SK-N-SH treated with all-trans-retinoic acid at 6 μM for 48 hours (cell line): ENCODE data around the gene SNAPC1.

ENCODE experiments used
- ATAC-seq: fragments of 200-7000 bp; cut with Tn5 transposase; 3 replicates; pipeline ENCODE4 v1.9.1; 2020; ENCODE audit warnings: mild to moderate bottlenecking, moderate library complexity
- ARNTL ChIP-seq: fragments of 450-650 bp; formaldehyde crosslinking; IDR thresholded peaks from 2 replicates; pipeline ENCODE4 v1.5.0; 2020; ENCODE audit warnings: low read depth, mild to moderate bottlenecking, moderate library complexity, borderline replicate concordance
- BACH2 ChIP-seq: fragments of 250-450 bp; sonication (Bioruptor Pico); IDR thresholded peaks from 2 replicates; pipeline ENCODE4 v1.9.0; 2021; ENCODE audit warnings: mild to moderate bottlenecking, borderline replicate concordance
- CSDC2 ChIP-seq: fragments of 250-450 bp; sonication (Bioruptor Pico); IDR thresholded peaks from 2 replicates; pipeline ENCODE4 v1.5.0; 2020; ENCODE audit warnings: mild to moderate bottlenecking, moderate library complexity
- CSRNP3 ChIP-seq: fragments of 250-450 bp; sonication (Bioruptor Pico); IDR thresholded peaks from 2 replicates; pipeline ENCODE4 v1.5.1; 2021; ENCODE audit warnings: mild to moderate bottlenecking, moderate library complexity
- ESRRG ChIP-seq: fragments of 250-450 bp; sonication (Bioruptor Pico); IDR thresholded peaks from 2 replicates; pipeline ENCODE4 v1.6.1; 2021; ENCODE audit warnings: mild to moderate bottlenecking
- GLIS3 ChIP-seq: fragments of 250-450 bp; sonication (Bioruptor Pico); IDR thresholded peaks from 2 replicates; pipeline ENCODE4 v1.5.0; 2020; ENCODE audit warnings: mild to moderate bottlenecking, moderate library complexity
- ISL1 ChIP-seq: fragments of 250-450 bp; sonication (Bioruptor Pico); IDR thresholded peaks from 2 replicates; pipeline ENCODE4 v2.1.2; 2022; ENCODE audit warnings: mild to moderate bottlenecking, moderate library complexity
- OSR1 ChIP-seq: fragments of 250-450 bp; sonication (Bioruptor Pico); IDR thresholded peaks from 2 replicates; pipeline ENCODE4 v1.8.0; 2022; ENCODE audit warnings: moderate library complexity, mild to moderate bottlenecking, inconsistent platforms
- PPARA ChIP-seq: fragments of 250-450 bp; sonication (Bioruptor Pico); IDR thresholded peaks from 2 replicates; pipeline ENCODE4 v1.5.0; 2020; ENCODE audit warnings: mild to moderate bottlenecking, borderline replicate concordance
- RARB ChIP-seq: fragments of 250-450 bp; sonication (Bioruptor Pico); IDR thresholded peaks from 2 replicates; pipeline ENCODE4 v1.8.0; 2021; ENCODE audit warnings: mild to moderate bottlenecking, moderate library complexity
- TOX ChIP-seq: fragments of 250-450 bp; sonication (Bioruptor Pico); IDR thresholded peaks from 2 replicates; pipeline ENCODE4 v1.8.0; 2021; ENCODE audit warnings: mild to moderate bottlenecking, moderate library complexity, borderline replicate concordance
- ZC3H10 ChIP-seq: fragments of 250-450 bp; sonication (Bioruptor Pico); IDR thresholded peaks from 2 replicates; pipeline ENCODE4 v1.5.1; 2021; ENCODE audit warnings: mild to moderate bottlenecking, moderate library complexity
- ZFP3 ChIP-seq: fragments of 250-450 bp; sonication (Bioruptor Pico); IDR thresholded peaks from 2 replicates; pipeline ENCODE4 v1.5.0; 2020; ENCODE audit warnings: mild to moderate bottlenecking, moderate library complexity
- ZFP30 ChIP-seq: fragments of 450-650 bp; formaldehyde crosslinking; IDR thresholded peaks from 2 replicates; pipeline ENCODE4 v1.5.0; 2022; ENCODE audit warnings: mild to moderate bottlenecking, moderate library complexity
- ZNF565 ChIP-seq: fragments of 450-650 bp; formaldehyde crosslinking; conservative IDR thresholded peaks from 2 replicates; pipeline ENCODE4 v1.5.0; 2020; ENCODE audit warnings: low read depth, mild to moderate bottlenecking, moderate library complexity
- ZNF70 ChIP-seq: fragments of 450-650 bp; formaldehyde crosslinking; IDR thresholded peaks from 2 replicates; pipeline ENCODE4 v1.5.0; 2020; ENCODE audit warnings: mild to moderate bottlenecking, moderate library complexity
- ZNF8 ChIP-seq: fragments of 450-650 bp; formaldehyde crosslinking; IDR thresholded peaks from 2 replicates; pipeline ENCODE4 v1.5.0; 2020; ENCODE audit warnings: mild to moderate bottlenecking, moderate library complexity
- TF ChIP-seq, protein P1 (sequence below): fragments of 250-450 bp; sonication (Bioruptor Pico); IDR thresholded peaks from 2 replicates; pipeline ENCODE4 v1.8.0; 2020; ENCODE audit warnings: mild to moderate bottlenecking, moderate library complexity, borderline replicate concordance
- TF ChIP-seq, protein P2 (sequence below): fragments of 250-450 bp; sonication (Bioruptor Pico); IDR thresholded peaks from 2 replicates; pipeline ENCODE4 v1.5.1; 2020; ENCODE audit warnings: low read depth, mild to moderate bottlenecking, moderate library complexity
- TF ChIP-seq, protein P3 (sequence below): fragments of 250-450 bp; sonication (Bioruptor Pico); IDR thresholded peaks from 2 replicates; pipeline ENCODE4 v1.8.0; 2021; ENCODE audit warnings: low read depth, mild to moderate bottlenecking, moderate library complexity, borderline replicate concordance
- TF ChIP-seq, protein P4 (sequence below): fragments of 250-450 bp; sonication (Bioruptor Pico); IDR thresholded peaks from 2 replicates; pipeline ENCODE4 v1.5.0; 2020; ENCODE audit warnings: mild to moderate bottlenecking, moderate library complexity

SNAPC1 gene

GRCh38 chr14:61716956-61717355 lies 45.3 kb upstream of the SNAPC1 start:
- TF ChIP-seq, protein P1, sequence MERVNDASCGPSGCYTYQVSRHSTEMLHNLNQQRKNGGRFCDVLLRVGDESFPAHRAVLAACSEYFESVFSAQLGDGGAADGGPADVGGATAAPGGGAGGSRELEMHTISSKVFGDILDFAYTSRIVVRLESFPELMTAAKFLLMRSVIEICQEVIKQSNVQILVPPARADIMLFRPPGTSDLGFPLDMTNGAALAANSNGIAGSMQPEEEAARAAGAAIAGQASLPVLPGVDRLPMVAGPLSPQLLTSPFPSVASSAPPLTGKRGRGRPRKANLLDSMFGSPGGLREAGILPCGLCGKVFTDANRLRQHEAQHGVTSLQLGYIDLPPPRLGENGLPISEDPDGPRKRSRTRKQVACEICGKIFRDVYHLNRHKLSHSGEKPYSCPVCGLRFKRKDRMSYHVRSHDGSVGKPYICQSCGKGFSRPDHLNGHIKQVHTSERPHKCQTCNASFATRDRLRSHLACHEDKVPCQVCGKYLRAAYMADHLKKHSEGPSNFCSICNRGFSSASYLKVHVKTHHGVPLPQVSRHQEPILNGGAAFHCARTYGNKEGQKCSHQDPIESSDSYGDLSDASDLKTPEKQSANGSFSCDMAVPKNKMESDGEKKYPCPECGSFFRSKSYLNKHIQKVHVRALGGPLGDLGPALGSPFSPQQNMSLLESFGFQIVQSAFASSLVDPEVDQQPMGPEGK (CRISPR knock-in tag), result no peak
- no peak for TF ChIP-seq ZNF70 (CRISPR knock-in tag)
- no peak for TF ChIP-seq GLIS3 (CRISPR knock-in tag)
- TF ChIP-seq ZNF8 (CRISPR knock-in tag), result no peak
- TF ChIP-seq, protein P2, sequence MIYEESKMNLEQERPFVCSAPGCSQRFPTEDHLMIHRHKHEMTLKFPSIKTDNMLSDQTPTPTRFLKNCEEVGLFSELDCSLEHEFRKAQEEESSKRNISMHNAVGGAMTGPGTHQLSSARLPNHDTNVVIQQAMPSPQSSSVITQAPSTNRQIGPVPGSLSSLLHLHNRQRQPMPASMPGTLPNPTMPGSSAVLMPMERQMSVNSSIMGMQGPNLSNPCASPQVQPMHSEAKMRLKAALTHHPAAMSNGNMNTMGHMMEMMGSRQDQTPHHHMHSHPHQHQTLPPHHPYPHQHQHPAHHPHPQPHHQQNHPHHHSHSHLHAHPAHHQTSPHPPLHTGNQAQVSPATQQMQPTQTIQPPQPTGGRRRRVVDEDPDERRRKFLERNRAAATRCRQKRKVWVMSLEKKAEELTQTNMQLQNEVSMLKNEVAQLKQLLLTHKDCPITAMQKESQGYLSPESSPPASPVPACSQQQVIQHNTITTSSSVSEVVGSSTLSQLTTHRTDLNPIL, result no peak
- TF ChIP-seq, protein P3, sequence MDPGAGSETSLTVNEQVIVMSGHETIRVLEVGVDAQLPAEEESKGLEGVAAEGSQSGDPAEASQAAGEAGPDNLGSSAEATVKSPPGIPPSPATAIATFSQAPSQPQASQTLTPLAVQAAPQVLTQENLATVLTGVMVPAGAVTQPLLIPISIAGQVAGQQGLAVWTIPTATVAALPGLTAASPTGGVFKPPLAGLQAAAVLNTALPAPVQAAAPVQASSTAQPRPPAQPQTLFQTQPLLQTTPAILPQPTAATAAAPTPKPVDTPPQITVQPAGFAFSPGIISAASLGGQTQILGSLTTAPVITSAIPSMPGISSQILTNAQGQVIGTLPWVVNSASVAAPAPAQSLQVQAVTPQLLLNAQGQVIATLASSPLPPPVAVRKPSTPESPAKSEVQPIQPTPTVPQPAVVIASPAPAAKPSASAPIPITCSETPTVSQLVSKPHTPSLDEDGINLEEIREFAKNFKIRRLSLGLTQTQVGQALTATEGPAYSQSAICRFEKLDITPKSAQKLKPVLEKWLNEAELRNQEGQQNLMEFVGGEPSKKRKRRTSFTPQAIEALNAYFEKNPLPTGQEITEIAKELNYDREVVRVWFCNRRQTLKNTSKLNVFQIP (CRISPR knock-in tag), result no peak
- TF ChIP-seq TOX (CRISPR knock-in tag), result no peak
- TF ChIP-seq ARNTL (CRISPR knock-in tag), result no peak
- TF ChIP-seq ZFP3, result no peak
- TF ChIP-seq OSR1 (CRISPR knock-in tag), result no peak
- no peak for TF ChIP-seq ZFP30 (CRISPR knock-in tag)
- TF ChIP-seq, protein P4, sequence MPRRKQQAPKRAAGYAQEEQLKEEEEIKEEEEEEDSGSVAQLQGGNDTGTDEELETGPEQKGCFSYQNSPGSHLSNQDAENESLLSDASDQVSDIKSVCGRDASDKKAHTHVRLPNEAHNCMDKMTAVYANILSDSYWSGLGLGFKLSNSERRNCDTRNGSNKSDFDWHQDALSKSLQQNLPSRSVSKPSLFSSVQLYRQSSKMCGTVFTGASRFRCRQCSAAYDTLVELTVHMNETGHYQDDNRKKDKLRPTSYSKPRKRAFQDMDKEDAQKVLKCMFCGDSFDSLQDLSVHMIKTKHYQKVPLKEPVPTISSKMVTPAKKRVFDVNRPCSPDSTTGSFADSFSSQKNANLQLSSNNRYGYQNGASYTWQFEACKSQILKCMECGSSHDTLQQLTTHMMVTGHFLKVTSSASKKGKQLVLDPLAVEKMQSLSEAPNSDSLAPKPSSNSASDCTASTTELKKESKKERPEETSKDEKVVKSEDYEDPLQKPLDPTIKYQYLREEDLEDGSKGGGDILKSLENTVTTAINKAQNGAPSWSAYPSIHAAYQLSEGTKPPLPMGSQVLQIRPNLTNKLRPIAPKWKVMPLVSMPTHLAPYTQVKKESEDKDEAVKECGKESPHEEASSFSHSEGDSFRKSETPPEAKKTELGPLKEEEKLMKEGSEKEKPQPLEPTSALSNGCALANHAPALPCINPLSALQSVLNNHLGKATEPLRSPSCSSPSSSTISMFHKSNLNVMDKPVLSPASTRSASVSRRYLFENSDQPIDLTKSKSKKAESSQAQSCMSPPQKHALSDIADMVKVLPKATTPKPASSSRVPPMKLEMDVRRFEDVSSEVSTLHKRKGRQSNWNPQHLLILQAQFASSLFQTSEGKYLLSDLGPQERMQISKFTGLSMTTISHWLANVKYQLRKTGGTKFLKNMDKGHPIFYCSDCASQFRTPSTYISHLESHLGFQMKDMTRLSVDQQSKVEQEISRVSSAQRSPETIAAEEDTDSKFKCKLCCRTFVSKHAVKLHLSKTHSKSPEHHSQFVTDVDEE (CRISPR knock-in tag), result no peak
- no peak for TF ChIP-seq ZC3H10 (CRISPR knock-in tag)
- TF ChIP-seq BACH2 (CRISPR knock-in tag), result no peak
- no peak for TF ChIP-seq PPARA (CRISPR knock-in tag)
- no peak for TF ChIP-seq ESRRG (CRISPR knock-in tag)
- TF ChIP-seq CSDC2 (CRISPR knock-in tag), result no peak
- TF ChIP-seq ZNF565 (CRISPR knock-in tag), result no peak
- no peak for TF ChIP-seq RARB (CRISPR knock-in tag)
- TF ChIP-seq CSRNP3 (CRISPR knock-in tag), result no peak
- ATAC-seq, result no peak

GRCh38 chr14:61718039-61718438 lies 44.2 kb upstream of the SNAPC1 start:
- no peak for ATAC-seq
- TF ChIP-seq ZFP30 (CRISPR knock-in tag) (no peak), OSR1 (CRISPR knock-in tag) (no peak), ISL1 (no peak), BACH2 (CRISPR knock-in tag) (no peak), TOX (CRISPR knock-in tag) (no peak), GLIS3 (CRISPR knock-in tag) (no peak)
- TF ChIP-seq, protein P2, result no peak
